Urinary bladder (tissue), 4 donors: Measurements from ENCODE around the gene FBXO47. TPM values are rescaled to one million over a fixed set of nuclear protein-coding genes. Genes with fewer than 3 reads are reported as not detected.
"Not testable (repeated sequence)": the region's sequence is repeated elsewhere in the genome, so short reads cannot be mapped to it uniquely, and the experiment has no call there.

Source experiments
- DNase-seq: peaks from one replicate; pipeline ENCODE4 v3.0.0-alpha.2; 2015; ENCODE audit errors: extremely low spot score
- H3K27ac ChIP-seq: one replicate; pipeline ENCODE4 v1.5.1; 2013; ENCODE audit warnings: low read depth, mild to moderate bottlenecking, moderate library complexity
- H3K36me3 ChIP-seq: one replicate; pipeline ENCODE4 v1.6.1; 2013; ENCODE audit warnings: mild to moderate bottlenecking, moderate library complexity; ENCODE audit not compliant: insufficient read depth
- H3K4me1 ChIP-seq: one replicate; pipeline ENCODE4 v1.6.1; 2013; ENCODE audit warnings: mild to moderate bottlenecking, moderate library complexity; ENCODE audit not compliant: insufficient read depth
- H3K4me3 ChIP-seq: one replicate; pipeline ENCODE4 v1.5.1; 2013; ENCODE audit warnings: low read depth, low read length
- WGBS: extraction: QIAGEN DNeasy Blood & Tissue Kit; methylation state at CpG from one replicate; pipeline ENCODE4 v1.1.7; 2013; 5-methylcytosine and 5-hydroxymethylcytosine counted together
- polyA plus RNA-seq: library from polyadenylated mRNA; stranded (reverse); fragments of 200-250 nt; gene quantifications from one replicate; pipeline ENCODE4 v1.2.3, GENCODE V29; 2013
- total RNA-seq: library from RNA; depleted of rRNA; stranded (reverse); fragments of >200 nt; gene quantifications from one replicate; pipeline ENCODE4 v1.2.3, GENCODE V29; 2014
- donor health status: healthy with polysubstance abuse.
- donor health status: healthy.

FBXO47 gene
- total and polyA plus RNA-seq, 2 donors = not detected

GRCh38 chr17:38960402-38960801 is 6.8 kb downstream of the FBXO47 start:
- 90% methylated on average over 5 of the region's 5 CpGs for WGBS
- H3K27ac ChIP-seq = no peak overlapping the region
- no peaks in the 10 kb centered on the region for H3K36me3 ChIP-seq
- no peak for DNase-seq
- H3K4me1 ChIP-seq = no peaks in the 10 kb centered on the region
- H3K4me3 ChIP-seq = no peak overlapping the region

- Histone ChIP-seq H3K4me1 (no peaks in the 10 kb centered on the region), H3K4me3 (no peak overlapping the region), H3K36me3 (no peaks in the 10 kb centered on the region), H3K27ac (no peak overlapping the region)
- DNase-seq = no peak
- WGBS = 82% methylated on average over 3 of the region's 3 CpGs
Observed at GRCh38 chr17:38959508-38959907, 7.7 kb downstream of the FBXO47 start.

GRCh38 chr17:38958756-38959155 is 8.4 kb downstream of the FBXO47 start:
- Histone ChIP-seq H3K4me1 (no peaks in the 10 kb centered on the region), H3K4me3 (no peak overlapping the region), H3K27ac (no peak overlapping the region), H3K36me3 (no peaks in the 10 kb centered on the region)
- no peak for DNase-seq

- H3K4me3 ChIP-seq = no peak overlapping the region
- DNase-seq = no peak
- H3K36me3 ChIP-seq = no peaks in the 10 kb centered on the region
- H3K4me1 ChIP-seq = no peaks in the 10 kb centered on the region
- whole genome bisulfite sequencing = 0% methylated on average over 1 of the region's 1 CpG
- H3K27ac ChIP-seq = no peak overlapping the region
Observed at GRCh38 chr17:38958326-38958725, 8.9 kb downstream of the FBXO47 start.

- 92% methylated on average over 7 of the region's 7 CpGs for WGBS
Observed at GRCh38 chr17:38953800-38954199, 13.4 kb downstream of the FBXO47 start.

GRCh38 chr17:38947189-38947588 is 20.0 kb downstream of the FBXO47 start:
- Histone ChIP-seq H3K4me1 (no peaks in the 10 kb centered on the region), H3K4me3 (no peak overlapping the region), H3K27ac (no peak overlapping the region), H3K36me3 (no peaks in the 10 kb centered on the region)
- no peak for DNase-seq
- WGBS = 91% methylated on average over 2 of the region's 2 CpGs

More at GRCh38 chr17:38953800-38954199, 13.4 kb downstream of the FBXO47 start:
- DNase-seq, H3K4me1 ChIP-seq, H3K27ac ChIP-seq, H3K36me3 ChIP-seq, H3K4me3 ChIP-seq: not testable (repeated sequence)

- 73% methylated on average over 8 of the region's 8 CpGs for WGBS
Observed at GRCh38 chr17:38943607-38944006, 23.6 kb downstream of the FBXO47 start.

GRCh38 chr17:38942696-38943334 is 24.4 kb downstream of the FBXO47 start:
- Histone ChIP-seq H3K4me1 (no peaks in the 10 kb centered on the region), H3K36me3 (no peaks in the 10 kb centered on the region), H3K4me3 (no peak overlapping the region), H3K27ac (no peak overlapping the region)
- no peak for DNase-seq
- WGBS = 26% methylated on average over 4 of the region's 4 CpGs

More at GRCh38 chr17:38943607-38944006, 23.6 kb downstream of the FBXO47 start:
- no peak overlapping the region for H3K27ac ChIP-seq
- H3K4me3 ChIP-seq = no peak overlapping the region
- no peak for DNase-seq
- H3K36me3 ChIP-seq = no peaks in the 10 kb centered on the region
- H3K4me1 ChIP-seq = no peaks in the 10 kb centered on the region

GRCh38 chr17:38940404-38940803 is 26.8 kb downstream of the FBXO47 start:
- H3K4me1 ChIP-seq = no peaks in the 10 kb centered on the region
- H3K4me3 ChIP-seq = no peak overlapping the region
- no peak for DNase-seq
- no peak overlapping the region for H3K27ac ChIP-seq
- no peaks in the 10 kb centered on the region for H3K36me3 ChIP-seq
- 87% methylated on average over 1 of the region's 1 CpG for WGBS

GRCh38 chr17:38939987-38940386 is 27.2 kb downstream of the FBXO47 start:
- no peak overlapping the region for H3K4me3 ChIP-seq
- DNase-seq = no peak
- H3K27ac ChIP-seq = no peak overlapping the region
- H3K4me1 ChIP-seq = no peaks in the 10 kb centered on the region
- no peaks in the 10 kb centered on the region for H3K36me3 ChIP-seq

- H3K36me3 ChIP-seq, H3K4me1 ChIP-seq, H3K4me3 ChIP-seq, DNase-seq, H3K27ac ChIP-seq: not testable (repeated sequence)
- WGBS = 74% methylated on average over 9 of the region's 9 CpGs
Observed at GRCh38 chr17:38933962-38934361, 33.2 kb downstream of the FBXO47 start.

- 90% methylated on average over 29 of the region's 36 CpGs for WGBS
- not testable (repeated sequence) for H3K36me3 ChIP-seq, DNase-seq, H3K4me1 ChIP-seq, H3K4me3 ChIP-seq, H3K27ac ChIP-seq
Observed at GRCh38 chr17:38930782-38931181, 36.4 kb downstream of the FBXO47 start.

- 49% methylated on average over 2 of the region's 2 CpGs for WGBS
- Histone ChIP-seq H3K4me3 (no peak overlapping the region), H3K36me3 (no peaks in the 10 kb centered on the region), H3K27ac (peak overlapping the region; percentile 64), H3K4me1 (no peaks in the 10 kb centered on the region)
- DNase-seq = no peak
Observed at GRCh38 chr17:38926293-38927070, 40.7 kb downstream of the FBXO47 start.

- DNase-seq = peak; percentile 55
- Histone ChIP-seq H3K36me3 (no peaks in the 10 kb centered on the region), H3K4me1 (no peaks in the 10 kb centered on the region), H3K27ac (peak within 1 kb of the TSS; percentile 64), H3K4me3 (no peak within 1 kb of the TSS)
- 35% methylated on average over 14 of the region's 14 CpGs for WGBS
Observed at GRCh38 chr17:38925263-38925995, 41.8 kb downstream of the FBXO47 start, which contains the start of gene LASP1NB. TSS of gene LASP1NB (plus strand) at chr17:38925614.
